HG02870 (cell line): ENCODE measurements around the gene RIN3.

ENCODE experiments used
- ATAC-seq: cut with Tn5 transposase; IDR thresholded peaks from one replicate; pipeline ENCODE4 v1.9.1; 2021; ENCODE audit warnings: mild to moderate bottlenecking, moderate library complexity; ENCODE audit not compliant: unreplicated experiment

The RIN3 gene

GRCh38 chr14:92506231-92506630 lies 7.3 kb upstream of the RIN3 start:
- ATAC-seq: no peak

- ATAC-seq: no peak
Measured at GRCh38 chr14:92507174-92507768, 6.3 kb upstream of the RIN3 start.

GRCh38 chr14:92510972-92511371 lies 2.6 kb upstream of the RIN3 start:
- ATAC-seq: no peak

GRCh38 chr14:92511453-92512238 lies 1.9 kb upstream of the RIN3 start:
- no peak for ATAC-seq

GRCh38 chr14:92512807-92513203 lies 776 bp upstream of the RIN3 start:
- ATAC-seq: no peak

GRCh38 chr14:92513966-92514843 lies 624 bp downstream of the RIN3 start:
- ATAC-seq: no peak

- ATAC-seq: no peak
Measured at GRCh38 chr14:92514844-92515514, 1.4 kb downstream of the RIN3 start.

- no peak for ATAC-seq
Measured at GRCh38 chr14:92515546-92516343, 2.2 kb downstream of the RIN3 start.

- no peak for ATAC-seq
Measured at GRCh38 chr14:92516344-92516965, 2.9 kb downstream of the RIN3 start.

- no peak for ATAC-seq
Measured at GRCh38 chr14:92516966-92517506, 3.5 kb downstream of the RIN3 start.

- ATAC-seq: no peak
Measured at GRCh38 chr14:92517761-92518160, 4.2 kb downstream of the RIN3 start.

GRCh38 chr14:92519246-92520101 lies 5.9 kb downstream of the RIN3 start:
- no peak for ATAC-seq

GRCh38 chr14:92520102-92521057 lies 6.8 kb downstream of the RIN3 start:
- ATAC-seq: no peak

GRCh38 chr14:92521058-92521415 lies 7.5 kb downstream of the RIN3 start:
- no peak for ATAC-seq

GRCh38 chr14:92523752-92524151 lies 10.2 kb downstream of the RIN3 start:
- no peak for ATAC-seq

- ATAC-seq: no peak
Measured at GRCh38 chr14:92524602-92525185, 11.1 kb downstream of the RIN3 start.
